Subcutaneous adipose tissue (tissue), 4 donors: ENCODE results near the gene SLC8A1. TPM values are rescaled to one million over a fixed set of nuclear protein-coding genes. Genes with fewer than 3 reads are reported as not detected.

Source experiments
- CTCF ChIP-seq: fragments of 450-650 bp; IDR thresholded peaks from one replicate; pipeline ENCODE4 v1.5.1; 2016; ENCODE audit warnings: low read depth, mild to moderate bottlenecking, control low read depth, antibody characterized with exemption, moderate library complexity
- total RNA-seq, 4 donors: library from RNA; depleted of rRNA; stranded (reverse); fragments of >200 nt; gene quantifications; one replicate each; pipeline ENCODE4 v1.1.0, GENCODE V29; 2016

Gene SLC8A1
- total RNA-seq, 4 donors from 2014 or later, result 7.5 to 32.5 (median 12.9) TPM

DNA sequence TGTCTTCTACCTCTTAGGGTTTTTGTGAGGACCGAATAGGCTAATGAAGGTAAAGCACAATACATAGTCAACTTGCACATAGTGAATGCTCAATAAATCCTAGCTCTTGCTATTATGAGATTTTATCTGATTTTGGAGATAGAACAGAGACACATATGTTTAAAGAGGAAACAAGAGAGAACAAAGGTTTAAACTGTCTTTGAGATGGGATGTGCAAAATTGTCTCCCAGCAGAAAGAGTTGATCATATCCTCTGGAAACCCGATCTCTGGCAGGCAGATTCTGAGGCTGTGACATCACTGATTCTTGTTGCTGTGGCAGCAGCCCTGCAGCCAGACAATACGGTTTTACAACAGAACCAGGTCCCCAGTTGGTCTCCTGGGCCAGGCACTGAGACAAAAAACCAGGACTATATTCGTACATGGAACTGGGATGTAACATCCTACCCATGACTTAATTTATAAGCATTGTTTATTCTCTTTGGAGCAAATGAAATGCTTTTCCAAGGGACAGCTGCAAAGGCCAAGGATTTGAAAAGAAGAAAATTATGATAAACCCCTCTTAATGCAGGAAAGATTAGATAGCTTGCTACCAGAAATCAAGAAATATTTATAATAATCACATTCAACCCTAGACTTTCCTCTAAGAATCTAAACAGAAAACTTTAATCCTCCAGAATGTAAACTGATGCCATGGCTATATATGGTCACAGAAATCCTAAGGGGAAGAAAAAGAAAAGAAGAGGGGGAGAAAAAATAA lies 80.2 kb downstream of the SLC8A1 start:
- TF ChIP-seq CTCF, result no peak

- TF ChIP-seq CTCF, result no peak
Measured at GRCh38 chr2:40370007-40370395, 81.9 kb downstream of the SLC8A1 start.

GRCh38 chr2:40369267-40370006 lies 82.5 kb downstream of the SLC8A1 start:
- TF ChIP-seq CTCF, result no peak

DNA sequence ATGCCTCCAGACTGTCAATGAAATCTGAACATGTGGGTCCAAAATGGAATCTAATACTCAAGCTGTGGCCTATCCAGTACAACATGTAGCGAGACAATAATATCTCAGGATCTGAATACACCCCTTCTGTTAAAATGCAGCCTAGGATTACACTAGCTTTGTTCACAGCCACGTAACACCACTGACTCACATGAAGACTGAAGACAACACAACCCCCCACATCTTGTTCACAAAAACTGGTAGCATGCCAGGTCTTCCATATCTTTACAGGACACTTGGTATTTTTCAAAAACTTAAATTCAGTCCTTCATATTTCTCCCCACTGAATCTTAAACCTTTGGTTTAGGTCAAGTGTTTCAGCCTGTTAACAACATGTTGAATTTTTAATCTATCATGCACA lies 84.2 kb downstream of the SLC8A1 start:
- TF ChIP-seq CTCF, result no peak

GRCh38 chr2:40367032-40367431 lies 84.9 kb downstream of the SLC8A1 start:
- no peak for TF ChIP-seq CTCF

- no peak for TF ChIP-seq CTCF
Measured at GRCh38 chr2:40364151-40364874, 87.6 kb downstream of the SLC8A1 start.

GRCh38 chr2:40363631-40364030 lies 88.3 kb downstream of the SLC8A1 start:
- TF ChIP-seq CTCF, result no peak
